ENCODE results near the gene FAM25A. TPM values are rescaled to one million over a fixed set of nuclear protein-coding genes. Genes with fewer than 3 reads are reported as not detected.
"Not testable (repeated sequence)": the region's sequence is repeated elsewhere in the genome, so short reads cannot be mapped to it uniquely, and the experiment has no call there.

Gene FAM25A
- total and polyA plus RNA-seq, 9 donors: not detected

- intact Hi-C loops (cut with DNase I): loop anchor here in 1 of 4 donors (5.0 kb wide), 1 partner anchor 118 kb away; the partner anchor contains the start of gene GLUD1
- H3K4me3 ChIP-seq: no peak overlapping the region
- TF ChIP-seq EP300 (IDR thresholded peaks at IDR 0.05): no peak
- no peak for TF ChIP-seq CTCF (IDR thresholded peaks at IDR 0.05)
- no peak for TF ChIP-seq POLR2A (IDR thresholded peaks at IDR 0.05)
- no peaks in the 10 kb centered on the region for H3K27me3 ChIP-seq
- DNase-seq: no peak
- peaks cover 13% of the 10 kb centered on the region for H3K4me1 ChIP-seq (ENCODE audit: insufficient read depth)
- H3K9me3 ChIP-seq: no peaks in the 10 kb centered on the region
- H3K27ac ChIP-seq: peak overlapping the region in 1 of 2 donors; percentile 99
- WGBS, 3 donors: 24 to 33% (median 31%) methylated on average over 7 of the region's 7 CpGs
- H3K36me3 ChIP-seq: no peaks in the 10 kb centered on the region
Measured at GRCh38 chr10:86974484-86974883, 45.6 kb upstream of the FAM25A start.

DNA sequence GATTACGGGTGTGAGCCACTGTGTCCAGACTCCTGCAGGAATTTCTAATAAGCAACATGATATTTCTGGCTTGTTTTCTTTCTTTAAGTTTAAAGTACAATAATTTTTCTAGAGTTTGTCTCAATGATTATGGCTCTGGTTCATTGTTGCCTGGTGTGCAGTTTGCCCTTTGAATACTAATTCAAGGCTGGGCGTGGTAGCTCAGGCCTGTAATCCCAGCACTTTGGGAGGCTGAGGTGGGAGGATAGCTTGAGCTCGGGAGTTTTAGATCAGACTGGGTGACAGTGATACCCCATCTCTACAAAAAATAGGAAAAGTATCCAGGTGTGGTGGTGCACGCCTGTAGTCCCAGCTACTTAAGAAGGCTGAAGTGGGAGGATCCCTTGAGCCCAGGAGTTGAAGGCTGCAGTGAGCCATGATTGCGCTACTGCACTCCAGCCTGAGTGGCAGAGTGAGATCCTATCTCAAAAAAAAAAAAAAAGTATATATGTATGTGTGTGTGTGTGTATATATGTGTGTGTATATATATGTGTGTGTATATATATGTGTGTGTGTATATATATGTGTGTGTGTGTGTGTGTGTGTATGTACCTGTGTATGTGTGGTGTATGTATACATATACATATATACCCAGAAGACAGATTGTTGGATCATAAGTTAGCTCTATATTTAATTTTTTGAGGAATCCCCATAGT, 43.6 kb upstream of the FAM25A start:
- Histone ChIP-seq H3K9me3 (no peaks in the 10 kb centered on the region), H3K27me3 (no peaks in the 10 kb centered on the region), H3K4me3 (no peak overlapping the region), H3K36me3 (no peaks in the 10 kb centered on the region), H3K27ac (no peak overlapping the region), H3K4me1 (ENCODE audit: insufficient read depth) (peaks cover 18% of the 10 kb centered on the region)
- TF ChIP-seq CTCF (IDR thresholded peaks at IDR 0.05): no peak
- TF ChIP-seq POLR2A (IDR thresholded peaks at IDR 0.05): no peak
- no peak for TF ChIP-seq EP300 (IDR thresholded peaks at IDR 0.05)
- peak in 1 of 5 donors; percentile 12 for DNase-seq
- intact Hi-C loops (cut with DNase I): no loop called here
- 98% methylated on average over 5 of the region's 5 CpGs for WGBS, 3 donors

DNA sequence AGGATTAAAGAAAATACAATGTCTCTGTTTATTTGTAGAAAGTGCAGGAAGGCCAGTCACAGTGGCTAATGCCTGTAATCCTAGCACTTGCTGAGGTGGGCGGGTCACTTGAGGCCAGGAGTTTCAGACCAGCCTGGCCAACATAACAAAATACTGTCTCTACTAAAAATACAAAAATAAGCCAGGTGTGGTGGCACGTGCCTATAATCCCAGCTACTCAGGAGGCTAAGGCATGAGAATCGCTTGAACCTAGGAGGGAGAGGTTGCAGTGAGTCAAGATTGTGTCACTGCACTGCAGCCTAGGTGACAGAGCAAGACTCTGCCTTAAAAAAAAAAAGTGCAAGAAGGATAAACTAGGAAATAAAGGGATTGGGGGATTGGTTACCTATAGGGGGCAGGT, 41.6 kb upstream of the FAM25A start:
- H3K36me3 ChIP-seq; H3K4me3 ChIP-seq; H3K9me3 ChIP-seq; H3K27me3 ChIP-seq; intact Hi-C loops (cut with DNase I); DNase-seq: not testable (repeated sequence)
- WGBS, 3 donors: 84 to 89% (median 84%) methylated on average over 3 of the region's 3 CpGs
- peaks cover 15% of the 10 kb centered on the region for H3K4me1 ChIP-seq (ENCODE audit: insufficient read depth)
- H3K27ac ChIP-seq: peak overlapping the region; percentile 22 to 60

DNA sequence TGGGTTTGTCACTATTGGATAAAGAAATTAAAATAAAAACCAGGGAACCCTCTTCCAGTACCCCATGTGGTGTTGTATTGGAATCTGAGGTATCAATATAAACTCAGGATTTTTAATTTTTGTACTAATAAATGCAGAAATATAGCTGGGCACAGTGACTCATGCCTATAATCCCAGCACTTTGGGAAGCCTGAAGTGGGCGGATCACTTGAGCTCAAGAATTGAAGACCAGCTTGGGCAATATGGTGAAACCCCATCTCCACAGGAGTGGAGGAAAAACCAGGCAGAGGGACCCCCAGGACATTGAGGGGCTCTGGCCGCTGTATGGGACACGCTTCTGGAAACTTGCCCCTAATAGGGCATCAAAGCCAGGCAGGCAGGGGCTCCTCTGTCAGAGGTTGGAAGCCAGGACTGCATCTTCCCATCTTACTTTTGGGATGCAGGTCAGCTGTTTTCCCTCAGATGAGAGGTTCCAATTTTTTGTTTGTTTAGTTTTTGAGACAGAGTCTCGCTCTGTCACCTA, 40.7 kb upstream of the FAM25A start:
- intact Hi-C loops (cut with DNase I): no loop called here
- Histone ChIP-seq H3K4me3 (no peak overlapping the region), H3K4me1 (ENCODE audit: insufficient read depth) (peaks cover 15% of the 10 kb centered on the region), H3K27ac (peak overlapping the region in 1 of 2 donors; percentile 50), H3K27me3 (no peaks in the 10 kb centered on the region), H3K36me3 (no peaks in the 10 kb centered on the region), H3K9me3 (no peaks in the 10 kb centered on the region)
- DNase-seq: no peak
- 84 to 95% (median 86%) methylated on average over 4 of the region's 4 CpGs for WGBS, 3 donors
- TF ChIP-seq CTCF (IDR thresholded peaks at IDR 0.05) (no peak), POLR2A (IDR thresholded peaks at IDR 0.05) (no peak), EP300 (IDR thresholded peaks at IDR 0.05) (no peak)

- WGBS, 3 donors: 3 to 7% (median 3%) methylated on average over 3 of the region's 3 CpGs
- DNase-seq: peak; percentile 26 to 55 (median 41)
- no peak for TF ChIP-seq POLR2A (IDR thresholded peaks at IDR 0.05)
- no peak for TF ChIP-seq CTCF (IDR thresholded peaks at IDR 0.05)
- TF ChIP-seq EP300 (IDR thresholded peaks at IDR 0.05): no peak
- Histone ChIP-seq H3K36me3 (no peaks in the 10 kb centered on the region), H3K4me3 (no peak overlapping the region), H3K27me3 (no peaks in the 10 kb centered on the region), H3K27ac (peak overlapping the region in 1 of 2 donors; percentile 50), H3K9me3 (no peaks in the 10 kb centered on the region), H3K4me1 (ENCODE audit: insufficient read depth) (peaks cover 14% of the 10 kb centered on the region)
- intact Hi-C loops (cut with DNase I): no loop called here
Measured at GRCh38 chr10:86979977-86980448, 40.1 kb upstream of the FAM25A start.

- WGBS, 3 donors: 78 to 83% (median 80%) methylated on average over 6 of the region's 6 CpGs
- H3K4me1 ChIP-seq (ENCODE audit: insufficient read depth): peaks cover 14% of the 10 kb centered on the region
- H3K27me3 ChIP-seq; H3K36me3 ChIP-seq; DNase-seq; H3K27ac ChIP-seq; H3K9me3 ChIP-seq; H3K4me3 ChIP-seq; intact Hi-C loops (cut with DNase I): not testable (repeated sequence)
Measured at GRCh38 chr10:86981020-86981419, 39.1 kb upstream of the FAM25A start.

All from ovary (tissue), 9 donors.